ENCODE measurements around the gene SURF6.

DNA sequence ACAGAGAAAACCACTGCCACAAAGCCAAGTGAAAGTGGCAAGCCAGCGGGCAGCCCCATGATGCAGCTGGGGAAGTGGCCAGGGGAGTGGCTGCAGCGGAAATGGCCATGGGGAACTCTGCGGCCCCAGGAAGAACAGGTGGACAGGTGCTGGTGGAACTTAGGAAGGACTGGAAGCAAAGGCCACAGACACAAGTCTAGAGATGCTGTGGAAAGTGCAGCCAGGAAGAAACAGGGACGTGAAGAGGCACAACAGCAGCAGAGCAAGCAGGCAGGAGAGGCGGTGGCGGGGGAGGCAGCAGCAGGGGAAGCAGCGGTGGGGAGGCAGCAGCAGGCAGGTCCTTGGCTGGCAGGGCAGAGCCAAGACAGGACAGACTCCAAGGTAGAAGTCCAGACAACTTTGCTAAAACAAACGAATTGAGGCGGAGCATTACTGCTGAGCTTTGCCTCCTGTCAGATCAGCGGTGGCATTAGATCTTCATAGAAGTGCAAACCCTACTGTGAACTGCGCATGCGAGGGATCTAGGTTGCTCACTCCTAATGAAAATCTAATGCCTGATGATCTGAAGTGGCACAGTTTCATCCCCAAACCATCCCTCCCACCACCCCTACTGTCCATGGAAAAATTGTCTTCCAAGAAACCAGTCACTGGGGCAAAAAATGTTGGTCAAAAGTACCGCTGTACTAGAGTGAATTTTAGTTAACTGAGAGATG is 11.8 kb downstream of the SURF6 start:
- TF ChIP-seq POLR2A (IDR thresholded peaks at IDR 0.05) = no peak
- TF ChIP-seq, protein P1, sequence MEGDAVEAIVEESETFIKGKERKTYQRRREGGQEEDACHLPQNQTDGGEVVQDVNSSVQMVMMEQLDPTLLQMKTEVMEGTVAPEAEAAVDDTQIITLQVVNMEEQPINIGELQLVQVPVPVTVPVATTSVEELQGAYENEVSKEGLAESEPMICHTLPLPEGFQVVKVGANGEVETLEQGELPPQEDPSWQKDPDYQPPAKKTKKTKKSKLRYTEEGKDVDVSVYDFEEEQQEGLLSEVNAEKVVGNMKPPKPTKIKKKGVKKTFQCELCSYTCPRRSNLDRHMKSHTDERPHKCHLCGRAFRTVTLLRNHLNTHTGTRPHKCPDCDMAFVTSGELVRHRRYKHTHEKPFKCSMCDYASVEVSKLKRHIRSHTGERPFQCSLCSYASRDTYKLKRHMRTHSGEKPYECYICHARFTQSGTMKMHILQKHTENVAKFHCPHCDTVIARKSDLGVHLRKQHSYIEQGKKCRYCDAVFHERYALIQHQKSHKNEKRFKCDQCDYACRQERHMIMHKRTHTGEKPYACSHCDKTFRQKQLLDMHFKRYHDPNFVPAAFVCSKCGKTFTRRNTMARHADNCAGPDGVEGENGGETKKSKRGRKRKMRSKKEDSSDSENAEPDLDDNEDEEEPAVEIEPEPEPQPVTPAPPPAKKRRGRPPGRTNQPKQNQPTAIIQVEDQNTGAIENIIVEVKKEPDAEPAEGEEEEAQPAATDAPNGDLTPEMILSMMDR (IDR thresholded peaks at IDR 0.05) = no peak

Data from esophagus squamous epithelium (tissue), 4 donors.